Umbilical cord (tissue), 2 donors: Measurements from ENCODE around the gene KIF20A. TPM values are rescaled to one million over a fixed set of nuclear protein-coding genes. Genes with fewer than 3 reads are reported as not detected.
"Not testable (repeated sequence)": the region's sequence is repeated elsewhere in the genome, so short reads cannot be mapped to it uniquely, and the experiment has no call there.

Experiments
- DNase-seq: peaks from one replicate; pipeline ENCODE4 v3.0.0-alpha.2; 2015; ENCODE audit warnings: low spot score
- total RNA-seq: library from RNA; depleted of rRNA; stranded (reverse); fragments of >200 nt; gene quantifications from one replicate; pipeline ENCODE4 v1.2.3, GENCODE V29; 2014; ENCODE audit warnings: low replicate concordance; ENCODE audit not compliant: insufficient read depth

The KIF20A gene
- total RNA-seq, 1 donor from 2014 or later = 6.0 TPM

DNA sequence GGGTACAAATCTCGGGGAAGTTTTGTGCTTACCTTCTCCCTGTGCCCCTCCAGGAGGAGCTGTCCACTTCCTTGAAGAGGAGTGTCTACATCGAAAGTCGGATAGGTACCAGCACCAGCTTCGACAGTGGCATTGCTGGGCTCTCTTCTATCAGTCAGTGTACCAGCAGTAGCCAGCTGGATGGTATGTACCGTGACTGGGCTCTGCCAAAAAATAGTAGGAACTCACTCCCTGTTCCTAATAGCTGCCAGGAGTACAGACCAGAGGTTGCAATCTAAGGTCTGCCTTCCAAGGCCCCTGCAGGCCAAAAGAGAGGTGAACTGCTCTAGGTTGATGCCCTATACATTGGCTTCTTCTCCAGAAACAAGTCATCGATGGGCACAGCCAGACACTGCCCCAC is 3.9 kb downstream of the KIF20A start:
- no peak for DNase-seq

DNA sequence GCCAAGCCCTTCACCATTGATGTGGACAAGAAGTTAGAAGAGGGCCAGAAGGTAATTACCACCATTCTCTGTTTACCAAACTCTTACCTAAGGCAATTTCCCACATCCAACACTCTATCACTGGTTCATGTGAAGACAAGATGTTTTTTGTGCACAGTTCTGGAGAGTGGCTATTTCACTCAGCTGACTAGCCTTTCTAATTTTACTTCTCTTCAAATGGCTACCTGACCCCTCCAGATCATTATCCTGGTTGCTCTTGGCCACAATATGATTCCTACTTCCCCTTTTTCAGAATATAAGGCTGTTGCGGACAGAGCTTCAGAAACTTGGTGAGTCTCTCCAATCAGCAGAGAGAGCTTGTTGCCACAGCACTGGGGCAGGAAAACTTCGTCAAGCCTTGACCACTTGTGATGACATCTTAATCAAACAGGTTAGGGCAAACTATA is 7.1 kb downstream of the KIF20A start:
- DNase-seq = no peak

DNA sequence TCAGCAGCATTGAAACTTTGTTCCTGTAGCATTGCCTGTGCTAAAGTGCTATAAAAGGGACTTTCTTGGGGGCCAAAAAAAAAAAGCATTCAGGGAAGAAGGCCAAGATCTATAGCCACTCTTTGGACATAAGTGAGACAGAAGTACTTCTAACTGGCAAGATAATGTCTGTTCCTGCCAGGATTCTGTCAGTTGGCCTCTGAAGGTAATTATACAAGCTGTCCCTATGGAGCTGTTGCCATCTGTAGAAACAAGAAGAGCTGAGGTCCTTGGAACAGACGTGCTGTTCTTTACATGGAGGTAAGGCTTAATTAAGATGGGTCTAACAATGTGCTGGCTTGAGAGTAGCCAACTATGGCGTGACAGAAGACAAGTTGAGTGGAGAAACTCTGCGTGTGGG is 9.7 kb downstream of the KIF20A start:
- DNase-seq = no peak

DNA sequence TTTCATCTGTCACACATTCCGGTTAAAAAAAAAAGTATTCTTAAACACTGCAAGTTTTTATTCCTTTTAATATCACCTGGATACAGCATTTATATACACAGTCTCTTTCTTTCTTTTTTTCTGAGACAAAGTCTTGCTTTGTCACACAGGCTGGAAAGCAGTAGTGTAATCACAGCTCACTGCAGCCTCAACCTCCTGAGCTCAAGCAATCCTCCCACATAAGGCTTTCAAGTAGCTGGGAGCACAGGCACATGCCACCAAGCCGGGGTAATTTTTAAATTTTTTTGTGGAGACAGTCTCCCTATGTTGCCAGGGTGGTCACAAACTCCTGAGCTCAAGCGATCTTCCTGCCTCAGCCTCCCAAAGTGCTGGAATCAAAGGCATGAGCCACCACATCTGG is 13.9 kb downstream of the KIF20A start:
- DNase-seq = no peak

DNA sequence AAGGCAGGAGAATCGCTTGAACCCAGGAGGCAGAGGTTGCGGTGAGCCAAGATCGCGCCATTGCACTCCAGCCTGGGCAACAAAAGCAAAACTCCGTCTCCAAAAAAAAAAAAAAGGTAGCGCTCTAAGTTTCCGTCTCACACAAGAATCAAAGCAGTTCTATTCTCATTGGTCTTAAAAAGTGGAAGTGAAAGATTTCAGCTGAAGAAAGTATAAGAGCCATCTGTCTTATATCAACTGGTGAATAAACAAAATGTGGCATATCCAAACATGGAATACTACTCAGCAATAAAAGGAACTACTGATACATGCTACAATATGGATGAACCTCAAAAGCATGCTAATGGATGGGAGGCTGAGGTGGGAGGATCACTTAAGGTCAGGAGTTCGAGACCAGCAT is 14.9 kb downstream of the KIF20A start:
- DNase-seq = not testable (repeated sequence)

DNA sequence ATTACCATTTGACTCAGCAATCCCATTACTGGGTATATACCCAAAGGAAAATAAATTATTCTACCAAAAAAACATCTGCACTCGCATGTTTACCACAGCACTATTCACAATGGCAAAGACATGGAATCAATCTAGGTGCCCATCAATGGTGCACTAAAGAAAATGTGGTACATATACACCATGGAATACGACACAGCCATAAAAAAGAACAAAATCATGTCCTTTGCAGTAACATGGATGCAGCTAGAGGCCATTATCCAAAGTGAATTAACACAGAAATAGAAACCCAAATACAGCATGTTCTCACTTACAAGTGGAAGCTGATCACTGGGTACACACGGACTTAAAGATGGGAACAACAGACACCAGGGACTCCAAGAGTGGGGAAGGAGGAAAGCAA is 32.1 kb downstream of the KIF20A start:
- no peak for DNase-seq

DNA sequence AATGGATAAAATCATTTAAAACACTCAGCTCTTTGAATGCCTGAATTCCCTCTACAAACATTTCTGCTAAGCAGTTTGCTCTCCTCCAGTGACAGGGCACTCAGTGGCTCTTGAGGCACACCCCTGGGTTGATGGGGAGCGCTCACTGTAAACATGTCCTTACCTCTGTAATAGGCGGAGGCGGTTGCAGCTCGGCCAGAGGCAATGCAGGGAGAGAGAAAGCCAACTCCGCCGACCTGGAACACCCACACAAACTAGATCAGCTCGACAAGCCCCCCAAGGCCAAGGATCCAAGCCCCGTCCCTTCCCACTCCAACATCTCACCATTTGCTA is 33.9 kb downstream of the KIF20A start:
- DNase-seq = no peak

DNA sequence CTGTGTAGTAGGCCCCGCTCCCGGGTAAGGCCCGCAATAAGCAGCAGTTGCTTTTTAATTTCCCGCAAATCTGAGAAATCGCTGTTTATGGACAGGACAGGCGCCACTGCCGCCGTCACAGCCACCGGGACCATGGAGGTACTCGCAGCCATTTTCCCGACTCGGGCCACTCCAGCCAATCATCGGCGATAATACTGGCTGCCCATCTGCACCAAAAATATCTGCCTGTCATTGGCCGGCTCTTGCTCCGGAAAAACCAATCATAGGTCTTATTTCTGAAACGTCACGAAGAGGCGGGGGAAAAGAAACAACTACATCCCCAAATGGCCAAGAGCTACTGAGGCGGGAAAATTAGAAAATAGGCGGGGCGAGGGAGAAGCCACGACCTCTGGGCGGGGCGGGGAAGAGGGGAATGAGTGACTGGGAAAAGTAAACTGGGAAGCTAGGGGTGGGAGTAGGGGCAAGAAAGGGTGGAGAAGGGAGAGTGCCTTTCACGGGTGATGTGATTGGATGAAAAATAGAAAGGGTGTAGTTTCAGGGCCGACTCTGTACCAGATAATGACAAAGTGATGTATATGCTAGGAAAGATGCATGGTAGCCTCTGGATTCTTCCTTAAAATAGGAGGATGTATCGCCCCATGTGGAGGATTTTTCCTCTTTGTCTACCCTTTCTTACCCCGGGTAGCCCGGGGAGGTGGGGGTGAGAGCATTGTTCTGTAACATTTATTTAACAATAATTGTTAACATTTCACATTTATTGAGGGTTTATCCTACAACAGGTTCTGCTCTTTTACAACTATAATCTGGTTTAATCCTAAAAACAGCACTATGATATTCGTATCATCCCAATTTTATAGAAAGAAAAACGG is 34.5 kb downstream of the KIF20A start, which contains the start of gene CDC23:
Gene CDC23 (minus strand): TSS at position 163 of the 869 bp plus-strand sequence. CDS start 11 bp downstream, at position 152.
- DNase-seq = peak; percentile 100

DNA sequence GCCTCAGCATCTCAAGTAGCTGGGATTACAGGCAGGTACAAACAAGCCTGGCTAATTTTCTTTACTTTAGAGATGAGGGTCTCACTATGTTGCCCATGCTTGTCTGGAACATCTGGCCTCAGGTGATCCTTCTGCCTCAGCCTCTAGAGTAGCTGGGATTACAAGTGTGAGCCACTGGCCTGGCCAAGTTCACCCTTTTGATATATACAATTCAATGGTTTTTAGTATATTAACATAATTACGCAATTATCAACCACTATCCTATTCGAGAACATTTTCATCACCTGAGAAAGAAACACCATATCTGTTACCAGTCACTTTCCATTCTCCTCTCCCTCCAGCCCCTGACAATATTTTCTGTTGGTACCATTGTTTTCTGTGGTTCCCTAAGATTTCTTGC is 37.9 kb downstream of the KIF20A start:
- DNase-seq = no peak

- DNase-seq = no peak
These were observed 44.6 kb downstream of the KIF20A start for GRCh38 chr5:138223532-138223931.

DNA sequence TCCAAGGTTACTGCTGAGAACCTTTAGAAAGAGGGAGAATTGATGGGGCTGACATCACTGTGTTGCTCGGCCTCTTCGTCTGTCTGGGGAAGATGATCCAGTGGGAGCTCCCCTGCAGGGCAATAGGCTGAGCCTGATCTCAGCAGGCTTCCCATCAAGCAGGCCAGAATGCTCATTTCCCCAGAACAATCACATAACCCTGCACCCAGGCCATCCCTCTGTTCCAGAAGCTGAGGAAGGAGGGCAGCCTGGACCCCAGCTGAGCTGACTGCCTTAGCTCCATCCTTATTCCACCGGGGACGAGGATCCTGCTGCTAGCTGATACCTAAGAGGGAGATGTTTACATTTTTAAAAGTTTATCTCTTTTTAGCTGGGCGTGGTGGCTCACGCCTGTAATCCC is 45.8 kb downstream of the KIF20A start:
- no peak for DNase-seq

- no peak for DNase-seq
These were observed 48.0 kb downstream of the KIF20A start for GRCh38 chr5:138226910-138227309.

- no peak for DNase-seq
These were observed 50.5 kb downstream of the KIF20A start for GRCh38 chr5:138229387-138229786.

DNA sequence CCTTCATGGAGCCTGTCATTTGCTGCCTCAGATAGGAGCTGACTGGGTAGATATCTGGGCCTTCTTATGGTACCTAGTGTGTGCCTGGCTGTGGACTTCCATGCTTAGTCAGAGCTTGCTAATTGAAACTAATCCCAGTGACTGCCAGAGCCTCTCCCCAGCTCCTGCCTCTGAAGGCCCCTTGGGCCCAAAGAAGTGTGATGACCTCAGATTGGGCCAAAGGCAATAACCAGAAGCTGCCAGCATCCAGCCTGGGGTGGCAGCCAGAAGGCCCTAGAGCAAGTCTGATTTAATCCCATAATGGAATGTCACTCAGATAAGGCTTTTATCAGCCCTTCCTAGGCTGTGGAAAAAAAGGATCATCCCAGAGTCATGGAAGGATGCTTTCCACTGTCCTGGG is 51.3 kb downstream of the KIF20A start:
- peak; percentile 87 for DNase-seq

DNA sequence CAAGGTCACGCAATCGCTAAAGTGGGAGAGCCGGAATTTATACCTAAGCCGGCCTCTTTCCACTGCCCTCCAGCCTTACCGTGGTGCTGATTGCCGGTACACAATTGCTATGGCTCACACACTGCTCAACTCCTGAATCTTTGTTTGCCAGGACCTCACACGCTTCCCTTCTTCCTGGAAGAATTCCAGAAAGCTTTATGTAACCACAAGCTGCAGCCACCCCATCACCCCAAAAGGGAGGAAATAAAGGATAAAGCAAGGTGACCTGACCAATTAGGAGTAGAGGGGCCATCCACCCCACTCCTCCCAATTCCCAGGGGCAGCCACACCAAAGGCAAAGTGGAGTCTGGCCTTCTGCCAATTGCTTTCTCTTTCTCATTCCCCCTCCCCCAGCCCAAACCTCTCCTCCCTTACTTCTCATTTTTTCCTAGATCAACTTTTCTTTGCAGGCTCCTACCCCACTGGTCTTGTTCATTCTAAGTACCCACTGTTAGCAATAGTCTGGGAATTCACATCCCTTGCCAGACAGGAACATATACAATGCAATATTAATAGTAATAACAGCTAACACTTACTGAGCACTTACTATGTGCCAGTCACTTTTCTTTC is 52.2 kb downstream of the KIF20A start:
- DNase-seq = peak; percentile 54

- no peak for DNase-seq
These were observed 54.4 kb downstream of the KIF20A start for GRCh38 chr5:138233280-138233679.

GRCh38 chr5:138234651-138235050 is 55.7 kb downstream of the KIF20A start:
- no peak for DNase-seq

Other genes with a start within 250 kb of the KIF20A start
- 91.5 TPM for gene FAM13B, start 146.0 kb upstream of the KIF20A start, total RNA-seq
- 7.2 TPM for gene WNT8A, start 95.1 kb upstream of the KIF20A start, total RNA-seq
- not detected for gene NME5, start 39.7 kb upstream of the KIF20A start, total RNA-seq
- 19.3 TPM for gene BRD8, start 482 bp upstream of the KIF20A start, total RNA-seq
- gene CDC23, start 34.2 kb downstream of the KIF20A start, total RNA-seq = 38.8 TPM
- 0.96 TPM for gene GFRA3, start 95.5 kb downstream of the KIF20A start, total RNA-seq
- gene CDC25C, start 152.7 kb downstream of the KIF20A start, total RNA-seq = 2.2 TPM
- 23.8 TPM for gene FAM53C, start 159.2 kb downstream of the KIF20A start, total RNA-seq
- gene KDM3B, start 173.6 kb downstream of the KIF20A start, total RNA-seq = 48.2 TPM